OCI-LY1 (cell line): ENCODE data around the gene FRA10AC1.

Source experiments
- CTCF ChIP-seq: fragments of 200-600 bp; sonication (generic), shearing (Covaris generic); IDR thresholded peaks from 2 replicates; pipeline ENCODE4 v1.5.1; 2017; ENCODE audit warnings: mild to moderate bottlenecking, antibody characterized with exemption, low read length, moderate library complexity, mixed read lengths
- EZH2 ChIP-seq: fragments of 200-600 bp; sonication (generic), shearing (Covaris generic); IDR thresholded peaks from 2 replicates; pipeline ENCODE4 v1.8.0; 2017; ENCODE audit warnings: borderline replicate concordance, mixed run types, mild to moderate bottlenecking, antibody characterized with exemption, low read length, moderate library complexity, mixed read lengths

- TF ChIP-seq CTCF (no peak), EZH2 (no peak)
Measured at GRCh38 chr10:93715345-93715744, 13.0 kb upstream of the FRA10AC1 start.
